ENCODE measurements around the gene CRYBB3.

- TF ChIP-seq, protein P1, sequence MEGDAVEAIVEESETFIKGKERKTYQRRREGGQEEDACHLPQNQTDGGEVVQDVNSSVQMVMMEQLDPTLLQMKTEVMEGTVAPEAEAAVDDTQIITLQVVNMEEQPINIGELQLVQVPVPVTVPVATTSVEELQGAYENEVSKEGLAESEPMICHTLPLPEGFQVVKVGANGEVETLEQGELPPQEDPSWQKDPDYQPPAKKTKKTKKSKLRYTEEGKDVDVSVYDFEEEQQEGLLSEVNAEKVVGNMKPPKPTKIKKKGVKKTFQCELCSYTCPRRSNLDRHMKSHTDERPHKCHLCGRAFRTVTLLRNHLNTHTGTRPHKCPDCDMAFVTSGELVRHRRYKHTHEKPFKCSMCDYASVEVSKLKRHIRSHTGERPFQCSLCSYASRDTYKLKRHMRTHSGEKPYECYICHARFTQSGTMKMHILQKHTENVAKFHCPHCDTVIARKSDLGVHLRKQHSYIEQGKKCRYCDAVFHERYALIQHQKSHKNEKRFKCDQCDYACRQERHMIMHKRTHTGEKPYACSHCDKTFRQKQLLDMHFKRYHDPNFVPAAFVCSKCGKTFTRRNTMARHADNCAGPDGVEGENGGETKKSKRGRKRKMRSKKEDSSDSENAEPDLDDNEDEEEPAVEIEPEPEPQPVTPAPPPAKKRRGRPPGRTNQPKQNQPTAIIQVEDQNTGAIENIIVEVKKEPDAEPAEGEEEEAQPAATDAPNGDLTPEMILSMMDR (conservative IDR thresholded peaks at IDR 0.05; ENCODE audit: low read depth, low read length), result no peak
- TF ChIP-seq EZH2 (IDR thresholded peaks at IDR 0.05; ENCODE audit: borderline replicate concordance, low read depth, low read length, poor library complexity, severe bottlenecking), result no peak
These were observed 6.1 kb upstream of the CRYBB3 start for GRCh38 chr22:25193548-25193947.
